Adrenal gland (tissue), 12 donors: ENCODE data around the gene UBE2L3. TPM values are rescaled to one million over a fixed set of nuclear protein-coding genes. Genes with fewer than 3 reads are reported as not detected.
"Not testable (repeated sequence)": the region's sequence is repeated elsewhere in the genome, so short reads cannot be mapped to it uniquely, and the experiment has no call there.

Source experiments
- DNase-seq, 7 donors: peaks; one replicate each; pipeline ENCODE4 v3.0.0-alpha.2; 2019 to 2020
- H3K27ac ChIP-seq, 5 donors: fragments of 200-600 bp; sonication (generic) in 4 of 5; 1 replicate in 3 of 5; 2 replicates in 2 of 5; pipeline versions ENCODE4 v1.5.1 to v1.8.0; 2016 to 2020; ENCODE audit warnings: mild to moderate bottlenecking in 1 of 5
- H3K27me3 ChIP-seq: fragments of 200-600 bp; 2 replicates; pipeline ENCODE4 v1.8.0; 2021
- H3K36me3 ChIP-seq, 2 donors: fragments of 200-600 bp; replicated peaks in 1 of 2; 1 replicate in 1 of 2; 2 replicates in 1 of 2; pipeline versions ENCODE4 v1.5.1 to v1.8.0; 2018 to 2022
- H3K4me1 ChIP-seq, 2 donors: fragments of 200-600 bp; replicated peaks in 1 of 2; 1 replicate in 1 of 2; 2 replicates in 1 of 2; pipeline versions ENCODE4 v1.5.1 to v1.8.0; 2018 to 2021
- H3K4me3 ChIP-seq, 4 donors: fragments of 200-600 bp; sonication (generic) in 3 of 4; one replicate each; pipeline ENCODE4 v1.5.1; 2016 to 2018
- H3K9me3 ChIP-seq, 3 donors: fragments of 200-600 bp; sonication (generic) in 1 of 3; replicated peaks in 1 of 3; 1 replicate in 2 of 3; 2 replicates in 1 of 3; pipeline versions ENCODE4 v1.5.1 to v1.8.0; 2016 to 2021
- POLR2A ChIP-seq, 2 donors: fragments of 450-650 bp; IDR thresholded peaks; one replicate each; pipeline ENCODE4 v1.6.1; 2017; ENCODE audit warnings: antibody characterized with exemption in 2 of 2, mild to moderate bottlenecking in 2 of 2, moderate library complexity in 1 of 2
- WGBS, 4 donors: extraction: QIAGEN DNeasy Blood & Tissue Kit in 2 of 4; methylation state at CpG; one replicate each; pipeline versions ENCODE4 v1.1.5 to v1.1.7; 2013 to 2017; 5-methylcytosine and 5-hydroxymethylcytosine counted together
- intact Hi-C, 2 donors: fragments of 100-400 bp; cut with DNase I; formaldehyde crosslinking; loops; one replicate each; pipeline versions ENCODE4 v1.14.1 to v1.15.0; 2022 to 2023
- polyA plus RNA-seq, 3 donors: library from polyadenylated mRNA; stranded (reverse); fragments of 200-250 nt in 2 of 3; fragments of 350-450 nt in 1 of 3; fragmentation: Illumina TruSeq in 1 of 3; extraction: RNeasy Lipid Tissue Mini Kit (QIAGEN cat#74804) in 1 of 3; gene quantifications; one replicate each; pipeline ENCODE4 v1.2.3, GENCODE V29; 2013 to 2014
- total RNA-seq, 9 donors: library from RNA; depleted of rRNA in 4 of 9; stranded (reverse); fragments of >200 nt in 4 of 9; fragments of 120-200 nt in 1 of 9; fragmentation: NEBNext Ultra II Directional in 1 of 9; extraction: Animal tissue kit (Norgen Biotek cat#: 25700) in 1 of 9; gene quantifications; one replicate each; pipeline versions ENCODE4 v1.1.0 to v1.2.4, GENCODE V29; 2013 to 2023
- TF ChIP-seq, protein P1 (sequence below), 6 experiments: fragments of 450-650 bp in 4 of 6; fragments of 200-600 bp in 2 of 6; sonication (generic) in 1 of 6; IDR thresholded peaks; 1 replicate in 5 of 6; 2 replicates in 1 of 6; pipeline versions ENCODE4 v1.5.1 to v1.8.0; 2016 to 2021; ENCODE audit warnings: antibody characterized with exemption in 6 of 6, mild to moderate bottlenecking in 2 of 6, moderate library complexity in 1 of 6
- donor health status: healthy with polysubstance abuse.
- donor health status: Bipolar disorder and iron deficiency.
- donor health status: DM: yes; HTN: yes; CAD: no.
- donor health status: DM: no; HTN: no; CAD: no.
- donor health status: DM: no; HTN: no; CAD: no.
- donor health status: DM: yes; HTN: yes; CAD: no.

UBE2L3 gene
- total and polyA plus RNA-seq, 12 donors, result 48.5 to 142 (median 61.8) TPM

GRCh38 chr22:21579474-21579851, 11.9 kb downstream of the UBE2L3 start:
- WGBS, 4 donors, result 72 to 84% (median 77%) methylated on average over 6 of the region's 6 CpGs
- H3K4me3 ChIP-seq, result no peak overlapping the region
- peaks cover under 1 to 21% of the 10 kb centered on the region in 2 donors for H3K4me1 ChIP-seq
- H3K27me3 ChIP-seq, result no peaks in the 10 kb centered on the region
- no peaks in the 10 kb centered on the region for H3K9me3 ChIP-seq
- TF ChIP-seq POLR2A (IDR thresholded peaks at IDR 0.05), result no peak
- TF ChIP-seq, protein P1, sequence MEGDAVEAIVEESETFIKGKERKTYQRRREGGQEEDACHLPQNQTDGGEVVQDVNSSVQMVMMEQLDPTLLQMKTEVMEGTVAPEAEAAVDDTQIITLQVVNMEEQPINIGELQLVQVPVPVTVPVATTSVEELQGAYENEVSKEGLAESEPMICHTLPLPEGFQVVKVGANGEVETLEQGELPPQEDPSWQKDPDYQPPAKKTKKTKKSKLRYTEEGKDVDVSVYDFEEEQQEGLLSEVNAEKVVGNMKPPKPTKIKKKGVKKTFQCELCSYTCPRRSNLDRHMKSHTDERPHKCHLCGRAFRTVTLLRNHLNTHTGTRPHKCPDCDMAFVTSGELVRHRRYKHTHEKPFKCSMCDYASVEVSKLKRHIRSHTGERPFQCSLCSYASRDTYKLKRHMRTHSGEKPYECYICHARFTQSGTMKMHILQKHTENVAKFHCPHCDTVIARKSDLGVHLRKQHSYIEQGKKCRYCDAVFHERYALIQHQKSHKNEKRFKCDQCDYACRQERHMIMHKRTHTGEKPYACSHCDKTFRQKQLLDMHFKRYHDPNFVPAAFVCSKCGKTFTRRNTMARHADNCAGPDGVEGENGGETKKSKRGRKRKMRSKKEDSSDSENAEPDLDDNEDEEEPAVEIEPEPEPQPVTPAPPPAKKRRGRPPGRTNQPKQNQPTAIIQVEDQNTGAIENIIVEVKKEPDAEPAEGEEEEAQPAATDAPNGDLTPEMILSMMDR (IDR thresholded peaks at IDR 0.05), result no peak
- DNase-seq, result no peak
- no peaks in the 10 kb centered on the region for H3K36me3 ChIP-seq
- no peak overlapping the region for H3K27ac ChIP-seq
- intact Hi-C loops, result loop anchor here in 1 of 2 donors (5.0 kb wide), 1 partner anchor 48 kb away; no protein-coding TSS in a partner anchor

GRCh38 chr22:21580623-21581007, 13.1 kb downstream of the UBE2L3 start:
- H3K27ac ChIP-seq, H3K27me3 ChIP-seq, H3K4me3 ChIP-seq, intact Hi-C loops, H3K9me3 ChIP-seq, DNase-seq, H3K36me3 ChIP-seq: not testable (repeated sequence)
- 76 to 81% (median 78%) methylated on average over 9 of the region's 9 CpGs for WGBS, 4 donors
- peaks cover 0 to 17% of the 10 kb centered on the region in 2 donors for H3K4me1 ChIP-seq

GRCh38 chr22:21581009-21581713, 13.6 kb downstream of the UBE2L3 start:
- H3K9me3 ChIP-seq, H3K36me3 ChIP-seq, DNase-seq, intact Hi-C loops, H3K27ac ChIP-seq, H3K27me3 ChIP-seq, H3K4me3 ChIP-seq: not testable (repeated sequence)
- H3K4me1 ChIP-seq, result peaks cover 0 to 17% of the 10 kb centered on the region in 2 donors
- WGBS, 4 donors, result 93 to 97% (median 93%) methylated on average over 8 to 10 of the region's 10 CpGs

DNA sequence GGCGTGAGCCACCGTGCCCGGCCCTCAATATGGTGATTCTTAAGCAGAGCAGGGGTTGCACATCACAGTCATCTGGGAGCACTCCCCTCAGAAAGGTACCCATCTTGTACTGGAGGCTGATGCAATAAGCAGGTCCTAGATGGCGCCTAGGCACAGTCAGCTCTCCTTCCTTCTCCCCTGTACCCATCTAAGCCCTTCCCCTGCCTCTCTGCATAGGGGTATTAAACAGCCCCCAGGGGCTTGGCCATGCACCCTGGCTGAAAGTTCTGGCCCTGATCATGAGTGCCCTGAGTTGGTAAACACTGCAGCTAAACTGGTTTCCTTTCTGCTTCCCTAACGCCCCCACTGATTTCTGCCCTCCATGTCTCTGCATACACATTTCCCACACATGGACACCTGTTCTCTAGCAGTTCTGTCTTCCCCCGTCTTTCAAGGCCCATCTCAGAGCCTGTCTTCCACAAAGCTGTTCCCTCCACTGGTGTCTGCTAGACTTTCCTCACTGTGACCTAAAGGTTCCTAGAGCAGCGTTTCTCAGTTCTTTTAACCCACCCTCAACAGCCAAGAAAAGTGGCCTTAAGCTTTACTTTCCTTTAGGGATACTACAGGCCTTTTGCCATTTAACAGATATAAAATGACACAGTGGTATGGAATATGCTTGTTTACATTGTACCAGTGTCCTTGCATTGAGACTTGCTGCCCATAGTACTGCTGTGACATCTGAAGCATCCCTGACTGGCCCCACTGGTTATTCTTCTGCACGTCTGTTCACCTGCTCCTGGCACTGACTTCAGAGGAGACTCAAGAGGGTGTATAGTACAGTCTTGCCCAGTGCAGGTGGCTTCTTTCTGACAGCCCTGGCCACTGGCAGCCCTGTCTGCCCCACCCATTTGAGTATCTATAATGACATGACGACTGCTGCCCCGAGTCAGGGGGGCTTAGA, 15.6 kb downstream of the UBE2L3 start:
- TF ChIP-seq POLR2A (IDR thresholded peaks at IDR 0.05), result no peak
- TF ChIP-seq, protein P1 (IDR thresholded peaks at IDR 0.05), result no peak
- no peak for DNase-seq
- no peaks in the 10 kb centered on the region for H3K27me3 ChIP-seq
- H3K4me3 ChIP-seq, result no peak overlapping the region
- no peaks in the 10 kb centered on the region for H3K36me3 ChIP-seq
- peaks cover 0 to 19% of the 10 kb centered on the region in 2 donors for H3K4me1 ChIP-seq
- intact Hi-C loops, result no loop called here
- H3K27ac ChIP-seq, result no peak overlapping the region
- WGBS, 4 donors, result 72 to 80% (median 77%) methylated on average over 9 to 10 of the region's 10 CpGs
- H3K9me3 ChIP-seq, result no peaks in the 10 kb centered on the region

DNA sequence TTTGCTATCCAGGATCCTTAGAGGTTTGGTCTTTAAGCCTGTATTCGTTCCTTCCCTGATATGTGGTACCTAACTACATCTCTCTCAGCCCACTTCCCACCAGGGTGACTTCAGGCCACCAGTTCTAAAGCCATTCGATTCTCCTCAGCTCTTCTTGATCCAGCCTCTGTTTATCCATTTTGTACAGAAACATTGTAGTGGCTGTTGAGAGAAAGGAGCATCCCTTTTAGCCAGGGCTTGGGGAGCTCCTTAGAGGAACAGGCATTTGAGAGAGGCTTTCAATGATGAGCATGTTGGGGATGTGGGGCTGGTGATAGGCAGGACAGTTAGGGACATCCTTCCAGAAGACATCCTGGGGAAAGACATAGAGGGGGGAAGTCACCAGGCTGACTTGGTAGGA, 17.9 kb downstream of the UBE2L3 start:
- Histone ChIP-seq H3K4me1 (peaks cover 3 to 24% of the 10 kb centered on the region in 2 donors), H3K27ac (no peak overlapping the region), H3K4me3 (no peak overlapping the region), H3K27me3 (no peaks in the 10 kb centered on the region), H3K36me3 (no peaks in the 10 kb centered on the region), H3K9me3 (no peaks in the 10 kb centered on the region)
- WGBS, 4 donors, result 74 to 89% (median 80%) methylated on average over 2 of the region's 2 CpGs
- TF ChIP-seq POLR2A (IDR thresholded peaks at IDR 0.05), result no peak
- TF ChIP-seq, protein P1 (IDR thresholded peaks at IDR 0.05), result no peak
- intact Hi-C loops, result no loop called here
- DNase-seq, result no peak
